Testis (tissue), 3 donors: ENCODE measurements around the gene FGGY. TPM values are rescaled to one million over a fixed set of nuclear protein-coding genes. Genes with fewer than 3 reads are reported as not detected.

Experiments used
- DNase-seq: peaks from one replicate; pipeline ENCODE4 v3.0.0-alpha.2; 2019
- H3K27ac ChIP-seq, 2 donors: fragments of 200-600 bp; sonication (generic); one replicate each; pipeline ENCODE4 v1.5.1; 2019
- H3K27me3 ChIP-seq: fragments of 200-600 bp; sonication (generic); one replicate; pipeline ENCODE4 v1.5.1; 2019
- H3K36me3 ChIP-seq: fragments of 200-600 bp; sonication (generic); one replicate; pipeline ENCODE4 v1.5.1; 2017; ENCODE audit warnings: low read depth; ENCODE audit errors: missing control alignments
- H3K4me1 ChIP-seq: fragments of 200-600 bp; sonication (generic); one replicate; pipeline ENCODE4 v1.5.1; 2019
- H3K4me3 ChIP-seq, 2 donors: fragments of 200-600 bp; sonication (generic); one replicate each; pipeline ENCODE4 v1.5.1; 2017 to 2019
- H3K9me3 ChIP-seq: fragments of 200-600 bp; sonication (generic); one replicate; pipeline ENCODE4 v1.5.1; 2017
- CTCF ChIP-seq, 3 experiments: fragments of 450-650 bp in 2 of 3; fragments of 200-600 bp in 1 of 3; sonication (generic) in 1 of 3; IDR thresholded peaks; one replicate each; pipeline ENCODE4 v1.5.1; 2016 to 2019; ENCODE audit warnings: antibody characterized with exemption in 3 of 3, mild to moderate bottlenecking in 2 of 3, moderate library complexity in 1 of 3
- POLR2A ChIP-seq: fragments of 450-650 bp; IDR thresholded peaks from one replicate; pipeline ENCODE4 v1.6.1; 2017; ENCODE audit warnings: antibody characterized with exemption, mild to moderate bottlenecking, moderate library complexity
- WGBS, 2 donors: methylation state at CpG; one replicate each; pipeline ENCODE4 v1.1.5; 2018; 5-methylcytosine and 5-hydroxymethylcytosine counted together
- intact Hi-C: fragments of 100-400 bp; cut with DNase I; formaldehyde crosslinking; loops from one replicate; pipeline ENCODE4 v1.15.1; 2023; ENCODE audit warnings: low total_unique reads
- polyA plus RNA-seq: library from polyadenylated mRNA; stranded (reverse); fragments of 350-450 nt; fragmentation: Illumina TruSeq; extraction: RNeasy Lipid Tissue Mini Kit (QIAGEN cat#74804); gene quantifications from one replicate; pipeline ENCODE4 v1.2.3, GENCODE V29; 2014; ENCODE audit warnings: low read depth, low replicate concordance; ENCODE audit not compliant: insufficient read depth
- total RNA-seq, 2 donors: library from RNA; depleted of rRNA; stranded (reverse); fragments of >200 nt; gene quantifications; one replicate each; pipeline ENCODE4 v1.2.3, GENCODE V29; 2016

FGGY gene
- total and polyA plus RNA-seq, 3 donors from 2014 or later, result 14.6 to 32.8 (median 32.3) TPM

DNA sequence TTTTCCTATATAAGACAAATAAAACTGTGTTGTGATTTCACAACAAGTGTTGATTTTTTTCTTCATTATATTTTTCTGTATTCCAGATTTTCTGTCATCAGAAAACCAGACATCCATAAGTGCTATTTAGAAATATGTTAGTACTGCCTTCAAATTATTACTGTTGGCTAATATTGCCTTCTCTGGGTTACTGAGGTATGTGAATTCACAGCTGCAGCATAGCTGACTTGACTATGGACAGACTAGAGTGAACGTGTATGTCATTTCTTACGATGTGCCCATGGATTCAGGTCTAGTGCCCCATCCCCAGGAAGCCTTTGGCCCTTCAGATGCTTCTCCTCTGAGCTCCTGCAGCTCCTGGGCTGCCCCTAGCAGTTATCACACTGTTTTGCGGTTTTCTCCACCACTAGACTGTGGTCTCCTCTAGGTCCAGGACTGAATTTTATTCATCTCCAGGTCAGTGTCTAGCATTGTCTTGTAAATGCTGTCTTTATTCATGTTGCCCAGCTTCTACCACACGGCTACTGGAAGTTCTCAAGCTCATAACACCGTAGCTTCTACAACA lies 118.5 kb downstream of the FGGY start:
- no peak for TF ChIP-seq POLR2A
- TF ChIP-seq CTCF (IDR thresholded peaks at IDR 0.05), result no peak
- WGBS, 2 donors, result 90 to 94% methylated on average over 5 of the region's 5 CpGs
- Histone ChIP-seq H3K9me3 (no peaks in the 10 kb centered on the region), H3K4me1 (no peaks in the 10 kb centered on the region), H3K36me3 (no peaks in the 10 kb centered on the region), H3K27me3 (no peaks in the 10 kb centered on the region), H3K4me3 (no peak overlapping the region), H3K27ac (no peak overlapping the region)
- intact Hi-C loops, result no loop called here
- no peak for DNase-seq

GRCh38 chr1:59415881-59416280 lies 119.0 kb downstream of the FGGY start:
- Histone ChIP-seq H3K4me3 (no peak overlapping the region), H3K27ac (no peak overlapping the region), H3K36me3 (no peaks in the 10 kb centered on the region), H3K27me3 (no peaks in the 10 kb centered on the region), H3K9me3 (no peaks in the 10 kb centered on the region), H3K4me1 (no peaks in the 10 kb centered on the region)
- TF ChIP-seq POLR2A (no peak), CTCF (IDR thresholded peaks at IDR 0.05) (no peak)
- DNase-seq, result no peak
- intact Hi-C loops, result no loop called here

DNA sequence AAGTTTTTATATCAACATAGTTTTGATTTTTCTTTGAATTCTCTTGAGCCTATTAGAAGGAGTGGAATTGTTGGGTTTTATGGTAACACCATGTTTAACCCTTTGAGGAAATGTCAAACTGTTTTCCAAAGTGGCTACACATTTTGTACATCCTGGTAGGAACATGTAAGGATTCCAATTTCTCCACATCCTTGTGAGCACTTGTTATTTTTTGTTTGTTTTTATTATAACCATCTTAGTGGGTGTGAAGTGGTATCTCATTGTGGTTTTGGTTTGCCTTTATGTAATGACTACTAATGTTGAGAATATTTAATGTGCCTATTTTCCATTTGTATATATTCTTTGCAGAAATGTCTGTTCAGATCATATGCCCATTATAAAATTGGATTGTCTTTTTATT lies 120.5 kb downstream of the FGGY start:
- Histone ChIP-seq H3K9me3 (no peaks in the 10 kb centered on the region), H3K27ac (no peak overlapping the region), H3K4me1 (no peaks in the 10 kb centered on the region), H3K27me3 (no peaks in the 10 kb centered on the region), H3K4me3 (no peak overlapping the region), H3K36me3 (no peaks in the 10 kb centered on the region)
- no peak for DNase-seq
- intact Hi-C loops, result no loop called here
- TF ChIP-seq CTCF (IDR thresholded peaks at IDR 0.05) (no peak), POLR2A (no peak)

DNA sequence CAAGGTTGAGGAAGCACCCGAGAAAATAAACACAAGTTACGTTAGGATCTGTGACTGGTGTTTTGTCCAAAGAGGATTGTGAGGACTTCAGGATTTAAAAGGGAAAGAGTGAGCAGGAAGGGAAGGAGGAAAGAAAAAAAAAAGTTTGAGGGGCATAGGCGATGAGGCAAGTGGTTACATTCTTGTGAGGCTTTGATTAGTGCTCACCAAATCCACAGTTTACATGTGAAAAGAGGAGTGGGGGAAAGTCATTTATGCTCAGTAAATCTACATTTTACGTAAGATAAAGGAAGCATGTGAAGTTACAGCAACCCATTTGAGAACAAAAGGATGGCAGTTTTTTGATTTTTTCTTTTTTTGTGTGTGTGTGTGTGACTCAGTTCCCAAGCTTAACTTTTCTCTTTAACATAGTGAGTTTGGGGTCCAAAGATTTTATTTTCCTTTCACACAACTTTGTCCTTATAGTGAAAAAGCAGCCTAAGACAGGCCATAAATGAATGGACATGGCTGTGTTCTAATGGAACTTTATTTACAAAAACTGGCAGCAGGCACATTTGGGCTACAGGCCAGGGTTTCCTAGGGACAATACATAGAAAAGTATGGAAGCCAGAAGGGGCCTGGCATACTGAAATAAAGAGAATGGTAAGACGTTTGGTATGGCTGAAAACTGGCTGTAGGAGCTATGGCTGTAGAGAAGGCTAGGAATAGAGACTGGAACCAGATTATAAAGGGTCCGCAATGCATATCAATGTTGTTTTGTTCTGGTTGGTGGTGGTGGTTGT lies 121.7 kb downstream of the FGGY start:
- no peak for DNase-seq
- Histone ChIP-seq H3K4me3 (no peak overlapping the region), H3K9me3 (no peaks in the 10 kb centered on the region), H3K27me3 (no peaks in the 10 kb centered on the region), H3K36me3 (no peaks in the 10 kb centered on the region), H3K27ac (no peak overlapping the region), H3K4me1 (no peaks in the 10 kb centered on the region)
- intact Hi-C loops, result no loop called here
- TF ChIP-seq POLR2A (no peak), CTCF (IDR thresholded peaks at IDR 0.05) (no peak)
- 83 to 90% methylated on average over 6 of the region's 6 CpGs for whole genome bisulfite sequencing, 2 donors
